ENCODE data around the gene IQCK.

Gene IQCK

GRCh38 chr16:19874026-19874425 lies 156.0 kb downstream of the IQCK start:
- H3K4me3 ChIP-seq (ENCODE audit: low read depth, low read length): no peak overlapping the region

More at GRCh38 chr16:19874026-19874425, 156.0 kb downstream of the IQCK start:
- ChIA-PET POLR2A (no interaction called here), CTCF (interaction anchor here (0.6 kb wide), 1 partner anchor 314 kb away, joined by 3 read pairs; no protein-coding TSS in a partner anchor)
- no peak for TF ChIP-seq ZNF112 (tag by site-specific recombination; IDR thresholded peaks at IDR 0.05)
- TF ChIP-seq ZNF292 (tag by site-specific recombination; IDR thresholded peaks at IDR 0.05; ENCODE audit: borderline replicate concordance, low read depth): no peak
- TF ChIP-seq ZNF175 (tag by site-specific recombination; IDR thresholded peaks at IDR 0.05): no peak
- TF ChIP-seq, protein P1, sequence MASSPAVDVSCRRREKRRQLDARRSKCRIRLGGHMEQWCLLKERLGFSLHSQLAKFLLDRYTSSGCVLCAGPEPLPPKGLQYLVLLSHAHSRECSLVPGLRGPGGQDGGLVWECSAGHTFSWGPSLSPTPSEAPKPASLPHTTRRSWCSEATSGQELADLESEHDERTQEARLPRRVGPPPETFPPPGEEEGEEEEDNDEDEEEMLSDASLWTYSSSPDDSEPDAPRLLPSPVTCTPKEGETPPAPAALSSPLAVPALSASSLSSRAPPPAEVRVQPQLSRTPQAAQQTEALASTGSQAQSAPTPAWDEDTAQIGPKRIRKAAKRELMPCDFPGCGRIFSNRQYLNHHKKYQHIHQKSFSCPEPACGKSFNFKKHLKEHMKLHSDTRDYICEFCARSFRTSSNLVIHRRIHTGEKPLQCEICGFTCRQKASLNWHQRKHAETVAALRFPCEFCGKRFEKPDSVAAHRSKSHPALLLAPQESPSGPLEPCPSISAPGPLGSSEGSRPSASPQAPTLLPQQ (tag by site-specific recombination; IDR thresholded peaks at IDR 0.05): no peak
- no peak for TF ChIP-seq ELK4 (IDR thresholded peaks at IDR 0.05; ENCODE audit: borderline replicate concordance, low read depth, low read length)
- TF ChIP-seq ZNF544 (tag by site-specific recombination; IDR thresholded peaks at IDR 0.05): no peak
- TF ChIP-seq ZNF747 (tag by site-specific recombination; IDR thresholded peaks at IDR 0.05): no peak
- TF ChIP-seq ZNF366 (tag by site-specific recombination; conservative IDR thresholded peaks at IDR 0.05): no peak
- no peak for TF ChIP-seq ZBTB21 (tag by site-specific recombination; IDR thresholded peaks at IDR 0.05)
- TF ChIP-seq ZNF169 (tag by site-specific recombination; IDR thresholded peaks at IDR 0.05): no peak
- TF ChIP-seq PRDM4 (tag by site-specific recombination; IDR thresholded peaks at IDR 0.05): no peak
- no peak for TF ChIP-seq ZNF513 (tag by site-specific recombination; IDR thresholded peaks at IDR 0.05)
- TF ChIP-seq ZBTB6 (tag by site-specific recombination; IDR thresholded peaks at IDR 0.05): no peak
- TF ChIP-seq SALL2 (tag by site-specific recombination; IDR thresholded peaks at IDR 0.05; ENCODE audit: borderline replicate concordance): no peak
- TF ChIP-seq GLIS2 (tag by site-specific recombination; IDR thresholded peaks at IDR 0.05): no peak
- TF ChIP-seq ZFP41 (tag by site-specific recombination; IDR thresholded peaks at IDR 0.05; ENCODE audit: borderline replicate concordance): no peak
- TF ChIP-seq ZNF202 (tag by site-specific recombination; IDR thresholded peaks at IDR 0.05; ENCODE audit: borderline replicate concordance): no peak
- no peak for TF ChIP-seq ZNF324 (tag by site-specific recombination; IDR thresholded peaks at IDR 0.05)
- no peak for TF ChIP-seq ZNF555 (tag by site-specific recombination; conservative IDR thresholded peaks at IDR 0.05)
- H3K27ac ChIP-seq (ENCODE audit: extremely low read depth, low read depth, low read length): no peak overlapping the region
- no peaks in the 10 kb centered on the region for H3K4me1 ChIP-seq (ENCODE audit: control insufficient read depth, insufficient read depth, low read length)
- H3K36me3 ChIP-seq (ENCODE audit: control insufficient read depth in 2 of 2, insufficient read depth in 1 of 2, low read length in 2 of 2): peaks cover 0 to 16% of the 10 kb centered on the region in 2 experiments; a peak in 1 of 3 replicates
- H3K9me3 ChIP-seq (ENCODE audit: control insufficient read depth, insufficient read depth, low read depth, low read length): no peaks in the 10 kb centered on the region

Data from HEK293 (cell line).